ENCODE data around the gene ANKRD1. TPM values are rescaled to one million over a fixed set of nuclear protein-coding genes. Genes with fewer than 3 reads are reported as not detected.

Gene ANKRD1
- total and polyA plus RNA-seq, 2 donors (not counting 3 experiments of a cell fraction or from before 2014, with no cell fraction given), result 593 to 664 TPM

GRCh38 chr10:90906596-90906995 lies 14.3 kb downstream of the ANKRD1 start:
- ChIA-PET POLR2A (no interaction called here), CTCF (interaction anchor here (1.0 kb wide), 1 partner anchor 368 kb away, joined by 3 read pairs; no protein-coding TSS in a partner anchor)
- dilution Hi-C loops (cut with MboI; ENCODE audit: extremely low pct_ligation_motif_present, low sequenced_read_pairs) (no loop called here), intact Hi-C loops (cut with micrococcal nuclease) (no loop called here)
- H3K9ac ChIP-seq (replicated peaks; ENCODE audit: extremely low read depth, insufficient read depth, low read length), result no peak overlapping the region
- H3K9me1 ChIP-seq (replicated peaks; ENCODE audit: control insufficient read depth, extremely low read depth, insufficient read depth, low read length), result no peaks in the 10 kb centered on the region
- no peak overlapping the region for H3K4me2 ChIP-seq (ENCODE audit: insufficient read depth, low read length)
- no peaks in the 10 kb centered on the region for H3K79me2 ChIP-seq (ENCODE audit: control insufficient read depth, insufficient read depth, low read length)
- TF ChIP-seq EZH2 (IDR thresholded peaks at IDR 0.05; ENCODE audit: borderline replicate concordance, low read depth, low read length, severe bottlenecking), result no peak
- TF ChIP-seq POLR2A (IDR thresholded peaks at IDR 0.05; ENCODE audit: low read depth, low read length), result no peak
- TF ChIP-seq POLR2AphosphoS5 (IDR thresholded peaks at IDR 0.05; ENCODE audit: insufficient read depth, low read depth, low read length), result no peak
- TF ChIP-seq, protein P1, sequence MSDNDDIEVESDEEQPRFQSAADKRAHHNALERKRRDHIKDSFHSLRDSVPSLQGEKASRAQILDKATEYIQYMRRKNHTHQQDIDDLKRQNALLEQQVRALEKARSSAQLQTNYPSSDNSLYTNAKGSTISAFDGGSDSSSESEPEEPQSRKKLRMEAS (IDR thresholded peaks at IDR 0.05; ENCODE audit: insufficient read depth, insufficient read length), result no peak
- TF ChIP-seq, protein P2, sequence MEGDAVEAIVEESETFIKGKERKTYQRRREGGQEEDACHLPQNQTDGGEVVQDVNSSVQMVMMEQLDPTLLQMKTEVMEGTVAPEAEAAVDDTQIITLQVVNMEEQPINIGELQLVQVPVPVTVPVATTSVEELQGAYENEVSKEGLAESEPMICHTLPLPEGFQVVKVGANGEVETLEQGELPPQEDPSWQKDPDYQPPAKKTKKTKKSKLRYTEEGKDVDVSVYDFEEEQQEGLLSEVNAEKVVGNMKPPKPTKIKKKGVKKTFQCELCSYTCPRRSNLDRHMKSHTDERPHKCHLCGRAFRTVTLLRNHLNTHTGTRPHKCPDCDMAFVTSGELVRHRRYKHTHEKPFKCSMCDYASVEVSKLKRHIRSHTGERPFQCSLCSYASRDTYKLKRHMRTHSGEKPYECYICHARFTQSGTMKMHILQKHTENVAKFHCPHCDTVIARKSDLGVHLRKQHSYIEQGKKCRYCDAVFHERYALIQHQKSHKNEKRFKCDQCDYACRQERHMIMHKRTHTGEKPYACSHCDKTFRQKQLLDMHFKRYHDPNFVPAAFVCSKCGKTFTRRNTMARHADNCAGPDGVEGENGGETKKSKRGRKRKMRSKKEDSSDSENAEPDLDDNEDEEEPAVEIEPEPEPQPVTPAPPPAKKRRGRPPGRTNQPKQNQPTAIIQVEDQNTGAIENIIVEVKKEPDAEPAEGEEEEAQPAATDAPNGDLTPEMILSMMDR (IDR thresholded peaks at IDR 0.05; ENCODE audit: extremely low read depth in 1 of 2, insufficient read depth in 1 of 2, low read depth in 1 of 2, low read length in 2 of 2), result no peak
- TF ChIP-seq MYC (IDR thresholded peaks at IDR 0.05; ENCODE audit: low read depth, low read length), result no peak
- H4K20me1 ChIP-seq (replicated peaks; ENCODE audit: control insufficient read depth, extremely low read depth, insufficient read depth, low read length), result no peaks in the 10 kb centered on the region
- no peak for FAIRE-seq
- peaks cover 0 to 3% of the 10 kb centered on the region in 2 experiments for H3K36me3 ChIP-seq (ENCODE audit: control insufficient read depth in 2 of 2, extremely low read depth in 1 of 2, insufficient read depth in 2 of 2, low read length in 2 of 2)
- H3K27ac ChIP-seq (ENCODE audit: insufficient read depth, low read depth, low read length), result no peak overlapping the region
- no peak for DNase-seq (ENCODE audit: low read depth, low spot score)
- H3K4me1 ChIP-seq (ENCODE audit: control insufficient read depth, extremely low read depth, insufficient read depth, low read length), result peaks cover 11% of the 10 kb centered on the region
- H3K4me3 ChIP-seq (replicated peaks in 1 of 3; ENCODE audit: insufficient read depth in 1 of 3, low read depth in 1 of 3, low read length in 3 of 3), result no peak overlapping the region
- H3K9me3 ChIP-seq (replicated peaks; ENCODE audit: control insufficient read depth, insufficient read depth, low read length), result no peaks in the 10 kb centered on the region
- no peaks in the 10 kb centered on the region for H3K27me3 ChIP-seq (ENCODE audit: control insufficient read depth in 2 of 2, insufficient read depth in 2 of 2, low read length in 2 of 2)
- no peak overlapping the region for H2AFZ ChIP-seq (ENCODE audit: low read depth, low read length)
- no TSS peak for BruUV-seq (replicated peaks)

DNA sequence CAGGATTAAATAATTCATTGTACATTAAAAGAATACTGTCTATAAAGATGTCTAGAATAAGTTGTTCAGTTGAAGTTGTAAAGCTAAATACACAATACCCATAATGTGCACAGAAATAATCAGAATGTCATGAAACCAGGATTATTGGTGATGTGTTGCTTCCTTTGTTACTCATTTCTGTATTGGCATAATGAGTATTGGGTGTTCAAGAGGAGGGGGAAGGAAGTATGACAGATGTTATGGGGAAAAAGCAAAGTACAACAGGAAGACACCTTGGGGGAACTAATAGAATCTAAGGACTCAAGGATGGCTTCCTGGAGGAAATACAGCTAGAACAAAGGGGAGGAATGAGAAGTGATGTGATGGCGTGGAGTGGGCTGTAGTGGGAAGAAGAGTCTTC lies 15.0 kb downstream of the ANKRD1 start:
- ChIA-PET CTCF (interaction anchor here (1.0 kb wide), 1 partner anchor 368 kb away, joined by 3 read pairs; no protein-coding TSS in a partner anchor), POLR2A (no interaction called here)
- Histone ChIP-seq H3K9me1 (replicated peaks; ENCODE audit: control insufficient read depth, extremely low read depth, insufficient read depth, low read length) (no peaks in the 10 kb centered on the region), H3K9me3 (replicated peaks; ENCODE audit: control insufficient read depth, insufficient read depth, low read length) (no peaks in the 10 kb centered on the region), H3K9ac (replicated peaks; ENCODE audit: extremely low read depth, insufficient read depth, low read length) (no peak overlapping the region), H3K4me1 (ENCODE audit: control insufficient read depth, extremely low read depth, insufficient read depth, low read length) (peaks cover 11% of the 10 kb centered on the region), H3K79me2 (ENCODE audit: control insufficient read depth, insufficient read depth, low read length) (no peaks in the 10 kb centered on the region), H3K36me3 (ENCODE audit: control insufficient read depth in 2 of 2, extremely low read depth in 1 of 2, insufficient read depth in 2 of 2, low read length in 2 of 2) (peaks cover 0 to 3% of the 10 kb centered on the region in 2 experiments), H2AFZ (ENCODE audit: low read depth, low read length) (no peak overlapping the region), H4K20me1 (replicated peaks; ENCODE audit: control insufficient read depth, extremely low read depth, insufficient read depth, low read length) (no peaks in the 10 kb centered on the region), H3K4me2 (ENCODE audit: insufficient read depth, low read length) (peak overlapping the region; percentile 21), H3K27ac (ENCODE audit: insufficient read depth, low read depth, low read length) (no peak overlapping the region), H3K4me3 (replicated peaks in 1 of 3; ENCODE audit: insufficient read depth in 1 of 3, low read depth in 1 of 3, low read length in 3 of 3) (no peak overlapping the region), H3K27me3 (ENCODE audit: control insufficient read depth in 2 of 2, insufficient read depth in 2 of 2, low read length in 2 of 2) (no peaks in the 10 kb centered on the region)
- dilution Hi-C loops (cut with MboI; ENCODE audit: extremely low pct_ligation_motif_present, low sequenced_read_pairs), result no loop called here
- TF ChIP-seq MYC (IDR thresholded peaks at IDR 0.05; ENCODE audit: low read depth, low read length), result no peak
- TF ChIP-seq JUN (IDR thresholded peaks at IDR 0.05; ENCODE audit: borderline replicate concordance, insufficient read depth, insufficient read length, low read depth), result no peak
- no peak for TF ChIP-seq POLR2A (IDR thresholded peaks at IDR 0.05; ENCODE audit: low read depth, low read length)
- TF ChIP-seq GATA2 (IDR thresholded peaks at IDR 0.05; ENCODE audit: insufficient read depth, insufficient read length, low read depth, low read length), result no peak
- TF ChIP-seq POLR2AphosphoS5 (IDR thresholded peaks at IDR 0.05; ENCODE audit: insufficient read depth, low read depth, low read length), result no peak
- TF ChIP-seq FOS (IDR thresholded peaks at IDR 0.05; ENCODE audit: borderline replicate concordance, insufficient read depth, low read length), result peak; percentile 40
- TF ChIP-seq, protein P2 (IDR thresholded peaks at IDR 0.05; ENCODE audit: extremely low read depth in 1 of 2, insufficient read depth in 1 of 2, low read depth in 1 of 2, low read length in 2 of 2), result no peak
- TF ChIP-seq EZH2 (IDR thresholded peaks at IDR 0.05; ENCODE audit: borderline replicate concordance, low read depth, low read length, severe bottlenecking), result no peak
- TF ChIP-seq, protein P1 (IDR thresholded peaks at IDR 0.05; ENCODE audit: insufficient read depth, insufficient read length), result no peak
- FAIRE-seq, result no peak
- BruUV-seq (replicated peaks), result no TSS peak
- intact Hi-C loops (cut with micrococcal nuclease), result no loop called here
- DNase-seq (ENCODE audit: low read depth, low spot score), result no peak
